BE2C (cell line): ENCODE measurements around the gene BIRC6.
A peak's percentile ranks its signal among the peaks of the same experiment; 100 is the strongest.
"Not testable (repeated sequence)": the region's sequence is repeated elsewhere in the genome, so short reads cannot be mapped to it uniquely, and the experiment has no call there.

Source experiments
- DNase-seq: peaks from one replicate; pipeline ENCODE4 v3.0.0-alpha.2; 2020
- H3K27me3 ChIP-seq: fragments of 250-450 bp; sonication (Bioruptor Pico); 2 replicates; pipeline ENCODE4 v1.5.1; 2020; ENCODE audit warnings: mild to moderate bottlenecking
- H3K36me3 ChIP-seq: fragments of 250-450 bp; sonication (Bioruptor Pico); 2 replicates; pipeline ENCODE4 v1.5.1; 2020; ENCODE audit warnings: mild to moderate bottlenecking
- H3K4me1 ChIP-seq: fragments of 250-450 bp; sonication (Bioruptor Pico); 2 replicates; pipeline ENCODE4 v1.5.1; 2020
- H3K4me3 ChIP-seq: 2 replicates; pipeline ENCODE4 v1.5.1; 2011; ENCODE audit warnings: low read depth, low read length
- H3K9me3 ChIP-seq: fragments of 250-450 bp; sonication (Bioruptor Pico); 2 replicates; pipeline ENCODE4 v1.5.1; 2020
- CTCF ChIP-seq: IDR thresholded peaks from 2 replicates; pipeline ENCODE4 v1.5.1; 2012; ENCODE audit warnings: mild to moderate bottlenecking, low read depth, low read length

BIRC6 gene

GRCh38 chr2:32355976-32356680, 695 bp upstream of the BIRC6 start:
- TF ChIP-seq CTCF: no peak
- Histone ChIP-seq H3K4me3 (peak overlapping the region; percentile 99), H3K9me3 (no peaks in the 10 kb centered on the region), H3K36me3 (peaks cover 12% of the 10 kb centered on the region), H3K4me1 (0 out of 2 replicates have a peak, but pooled peaks cover 3% of the 10 kb centered on the region), H3K27me3 (no peaks in the 10 kb centered on the region)
- no peak for DNase-seq

- no peaks in the 10 kb centered on the region for H3K9me3 ChIP-seq
- H3K4me3 ChIP-seq: peak overlapping the region; percentile 99
- peaks cover 19% of the 10 kb centered on the region for H3K36me3 ChIP-seq
- TF ChIP-seq CTCF: no peak
- no peaks in the 10 kb centered on the region for H3K27me3 ChIP-seq
- peak; percentile 34 for DNase-seq
- 0 out of 2 replicates have a peak, but pooled peaks cover 3% of the 10 kb centered on the region for H3K4me1 ChIP-seq
These were observed 691 bp downstream of the BIRC6 start for GRCh38 chr2:32357318-32358110.

GRCh38 chr2:32358111-32358482, 1.3 kb downstream of the BIRC6 start:
- no peaks in the 10 kb centered on the region for H3K27me3 ChIP-seq
- H3K36me3 ChIP-seq: peaks cover 19% of the 10 kb centered on the region
- H3K9me3 ChIP-seq: no peaks in the 10 kb centered on the region
- TF ChIP-seq CTCF: no peak
- no peak for DNase-seq
- H3K4me1 ChIP-seq: 0 out of 2 replicates have a peak, but pooled peaks cover 3% of the 10 kb centered on the region
- peak overlapping the region; percentile 99 for H3K4me3 ChIP-seq

- peaks cover 19% of the 10 kb centered on the region for H3K36me3 ChIP-seq
- 0 out of 2 replicates have a peak, but pooled peaks cover 3% of the 10 kb centered on the region for H3K4me1 ChIP-seq
- no peak overlapping the region for H3K4me3 ChIP-seq
- no peaks in the 10 kb centered on the region for H3K9me3 ChIP-seq
- no peaks in the 10 kb centered on the region for H3K27me3 ChIP-seq
- no peak for TF ChIP-seq CTCF
- no peak for DNase-seq
These were observed 3.6 kb downstream of the BIRC6 start for GRCh38 chr2:32360416-32360815.

GRCh38 chr2:32362997-32363396, 6.2 kb downstream of the BIRC6 start:
- H3K9me3 ChIP-seq: not testable (repeated sequence)
- H3K36me3 ChIP-seq: peaks cover 16% of the 10 kb centered on the region

GRCh38 chr2:32363597-32363996, 6.8 kb downstream of the BIRC6 start:
- 0 out of 2 replicates have a peak, but pooled peaks cover 2% of the 10 kb centered on the region for H3K4me1 ChIP-seq
- no peaks in the 10 kb centered on the region for H3K9me3 ChIP-seq
- no peak overlapping the region for H3K4me3 ChIP-seq
- H3K27me3 ChIP-seq: no peaks in the 10 kb centered on the region
- no peak for DNase-seq
- TF ChIP-seq CTCF: no peak
- peaks cover 16% of the 10 kb centered on the region for H3K36me3 ChIP-seq

More at GRCh38 chr2:32362997-32363396, 6.2 kb downstream of the BIRC6 start:
- H3K4me3 ChIP-seq, DNase-seq, H3K4me1 ChIP-seq, H3K27me3 ChIP-seq: not testable (repeated sequence)

- DNase-seq, H3K4me1 ChIP-seq, H3K9me3 ChIP-seq, H3K27me3 ChIP-seq, H3K4me3 ChIP-seq: not testable (repeated sequence)
- peaks cover 11% of the 10 kb centered on the region for H3K36me3 ChIP-seq
These were observed 7.5 kb downstream of the BIRC6 start for GRCh38 chr2:32364290-32364689.

GRCh38 chr2:32365679-32366078, 8.9 kb downstream of the BIRC6 start:
- H3K36me3 ChIP-seq, DNase-seq, H3K4me3 ChIP-seq, H3K4me1 ChIP-seq, H3K27me3 ChIP-seq, H3K9me3 ChIP-seq: not testable (repeated sequence)
